ACHN (cell line): ENCODE data around the gene MMP12.
"Not testable (repeated sequence)": the region's sequence is repeated elsewhere in the genome, so short reads cannot be mapped to it uniquely, and the experiment has no call there.

Experiments
- DNase-seq: peaks from one replicate; pipeline ENCODE4 v3.0.0-alpha.2; 2015
- in situ Hi-C: cut with HindIII; loops from 2 replicates; pipeline ENCODE4 v1.10.0; 2017; ENCODE audit warnings: low sequenced_read_pairs, low pct_ligation_motif_present, low pct_unique_long_range_greater_than_20kb

The MMP12 gene

DNA sequence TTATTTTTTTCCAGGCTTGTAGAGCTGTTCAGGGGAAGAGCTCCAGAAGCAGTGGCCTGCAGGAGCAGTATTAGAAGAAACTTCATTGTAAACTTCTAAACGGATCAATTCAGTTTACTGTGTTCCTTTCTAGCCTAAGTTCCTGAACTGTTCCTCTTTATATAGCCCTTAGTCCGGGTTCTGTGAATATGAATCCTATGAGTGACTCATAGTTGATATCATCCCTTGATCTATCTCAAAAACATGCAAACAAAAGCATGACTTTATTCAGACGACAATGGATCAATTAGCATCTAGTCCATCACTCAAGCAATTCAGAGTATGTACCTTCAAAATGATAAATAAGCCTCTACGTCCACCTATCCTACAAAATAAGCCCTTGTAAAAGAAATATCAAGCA is at the start of gene MMP12:
MMP12 (minus strand) TSS at position 131 of the 400 bp plus-strand sequence; CDS start at position 86, 45 bp downstream.
- in situ Hi-C loops, result no loop called here
- DNase-seq, result no peak

DNA sequence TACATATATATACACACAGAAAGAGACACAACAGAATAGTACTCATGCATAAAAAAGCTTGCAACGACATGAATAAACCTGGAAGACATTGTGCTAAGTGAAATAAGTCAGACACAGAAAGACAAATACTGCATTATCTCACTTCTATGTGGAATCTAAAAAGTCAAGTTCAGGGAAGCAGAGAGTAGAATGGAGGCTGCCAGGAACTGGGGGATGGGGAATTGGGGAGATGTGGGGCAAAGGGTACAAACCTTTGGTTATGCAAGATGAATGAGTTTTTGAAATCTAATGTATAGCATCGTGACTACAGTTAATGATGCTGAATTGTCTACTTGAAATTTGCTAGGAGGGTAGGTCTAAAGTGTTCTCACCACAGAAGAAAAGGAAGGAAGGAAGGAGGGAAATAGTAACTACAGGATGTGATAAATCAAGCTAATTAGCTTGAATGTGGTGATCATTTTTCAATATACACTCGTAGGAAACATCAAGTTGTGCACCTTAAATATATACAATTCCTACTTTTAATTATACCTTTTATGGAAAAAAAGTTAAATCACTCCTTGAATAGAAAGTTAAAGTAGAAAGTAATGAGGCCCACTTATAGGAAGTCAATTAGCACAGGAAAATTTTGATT is 46.9 kb upstream of the MMP12 start:
- DNase-seq, result no peak
- in situ Hi-C loops, result no loop called here

DNA sequence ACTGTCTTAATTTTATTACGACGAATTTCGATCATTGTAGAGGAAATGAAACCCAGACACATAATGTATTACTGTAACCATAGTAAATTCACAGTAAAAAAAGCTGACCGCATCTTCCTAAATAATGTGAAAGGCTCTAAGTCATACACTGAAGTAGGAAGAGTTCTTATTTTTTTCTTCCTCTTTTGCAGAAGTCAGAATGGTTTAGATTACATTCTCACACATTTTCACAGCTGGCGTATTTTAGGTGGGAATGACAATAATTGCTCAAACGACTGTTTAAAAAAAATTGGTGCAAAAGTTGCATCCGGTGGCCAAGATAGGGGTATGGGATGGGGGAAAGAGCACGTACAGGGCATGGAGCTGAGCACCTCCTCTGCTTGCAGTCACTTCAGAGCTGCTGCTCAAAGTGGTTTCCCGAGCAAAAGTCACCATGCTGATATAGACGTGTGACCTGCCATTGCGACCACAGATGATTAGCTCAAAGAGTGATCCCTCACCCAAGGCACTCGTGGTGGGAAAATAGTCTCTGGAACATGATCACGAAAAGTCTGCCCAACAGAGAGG is 45.4 kb upstream of the MMP12 start:
- no peak for DNase-seq
- in situ Hi-C loops, result no loop called here

DNA sequence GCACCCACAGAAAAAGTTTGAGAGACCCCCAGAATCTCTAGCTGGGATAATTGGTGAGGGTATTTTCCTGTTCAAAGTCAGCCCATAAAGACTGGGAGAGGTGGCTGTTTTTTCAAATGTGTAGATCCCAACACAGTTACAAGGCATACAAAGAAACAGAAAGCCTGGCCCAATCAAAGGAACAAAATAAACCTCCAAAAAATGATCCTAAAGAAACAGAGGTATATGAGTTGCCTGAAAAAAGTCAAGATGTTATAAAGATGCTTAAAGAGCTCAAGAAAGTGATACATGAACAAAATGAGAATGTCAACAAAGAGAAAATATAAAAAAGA is 40.2 kb upstream of the MMP12 start:
- in situ Hi-C loops, result no loop called here
- DNase-seq, result no peak

DNA sequence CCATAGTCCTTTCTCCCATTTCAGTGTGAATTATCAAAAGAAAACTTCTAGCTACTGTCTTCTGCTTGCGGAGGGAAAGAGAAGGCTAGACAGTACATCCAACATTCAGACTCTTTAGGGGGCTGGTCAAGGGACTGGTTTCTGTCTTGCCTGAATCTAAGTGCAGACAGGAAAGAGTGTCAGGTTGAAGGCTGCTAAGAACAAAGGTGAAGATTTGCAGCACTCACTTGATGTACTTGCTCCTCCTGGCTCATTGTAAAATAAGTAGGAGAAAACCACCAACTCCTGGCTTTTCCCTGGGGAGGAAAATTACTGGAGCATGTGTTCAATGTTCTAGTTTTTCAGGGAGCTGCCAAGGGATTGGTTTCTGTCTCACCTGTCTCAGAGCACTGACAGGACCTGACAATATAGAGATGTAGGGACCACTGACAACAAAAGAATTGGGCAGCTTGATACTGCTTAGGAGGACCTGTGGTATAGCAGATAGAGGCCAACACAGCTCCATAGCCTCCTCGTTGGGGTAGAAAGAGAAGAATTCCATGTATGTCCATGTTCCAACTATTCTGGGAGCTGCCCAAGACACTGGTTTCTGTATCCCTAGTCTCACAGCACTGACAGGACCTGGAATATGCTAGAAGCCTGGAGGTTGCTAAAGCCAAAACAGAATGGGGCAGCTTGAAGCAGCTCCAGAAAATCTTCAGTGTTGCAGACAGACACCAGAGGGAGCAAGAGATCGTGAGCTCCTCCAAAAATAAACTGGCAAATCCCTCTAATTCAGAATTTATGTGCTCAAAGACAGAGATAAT is 39.7 kb upstream of the MMP12 start:
- DNase-seq, result peak; percentile 47
- in situ Hi-C loops, result no loop called here

DNA sequence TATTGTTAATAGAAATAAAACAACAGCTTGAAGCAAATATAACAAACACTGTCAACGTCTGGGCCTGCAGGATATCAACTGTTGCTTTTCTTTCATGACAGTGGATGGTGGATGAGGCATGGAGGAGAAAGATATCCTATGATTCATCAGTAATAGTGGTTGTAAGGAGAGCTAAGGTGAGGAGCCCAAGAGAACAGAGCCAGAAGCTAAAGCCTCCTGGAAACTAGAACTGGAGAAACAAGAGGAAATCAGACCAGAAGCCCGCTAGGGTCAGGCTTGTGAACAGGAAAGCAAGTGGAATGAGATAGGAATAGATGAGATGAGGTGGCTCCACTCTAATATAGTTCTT is 37.7 kb upstream of the MMP12 start:
- DNase-seq, result no peak
- in situ Hi-C loops, result no loop called here

DNA sequence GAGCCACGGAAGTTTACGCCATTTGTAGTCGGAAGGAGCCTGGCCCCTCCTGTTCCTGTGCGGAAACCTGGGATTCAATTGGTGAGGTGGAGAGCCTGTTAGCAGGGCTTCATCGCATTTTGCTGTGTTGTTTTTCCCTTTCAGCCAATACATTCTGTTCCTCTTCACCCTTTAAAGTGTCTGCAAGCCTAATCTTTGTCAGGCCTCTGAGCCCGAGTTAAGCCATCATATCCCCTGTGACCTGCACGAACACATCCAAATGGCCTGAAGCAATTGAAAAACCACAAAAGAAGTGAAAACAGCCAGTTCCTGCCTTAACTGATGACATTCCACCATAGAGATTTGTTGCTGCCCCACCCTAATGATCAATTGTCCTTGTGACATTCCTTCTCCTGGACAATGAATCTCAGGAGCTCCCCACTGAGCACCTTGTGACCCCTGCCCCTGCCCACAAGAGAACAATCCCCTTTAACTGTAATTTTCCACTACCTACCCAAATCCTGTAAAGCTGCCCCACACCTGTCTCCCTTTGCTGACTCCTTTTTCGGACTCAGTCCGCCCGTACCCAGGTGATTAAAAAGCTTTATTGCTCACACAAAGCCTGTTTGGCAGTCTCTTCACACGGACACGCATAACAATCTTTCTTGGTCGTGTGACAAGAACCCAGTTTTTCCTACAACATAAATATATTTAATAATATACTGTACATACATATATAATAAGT is 37.1 kb upstream of the MMP12 start:
- no peak for DNase-seq
- in situ Hi-C loops, result no loop called here

DNA sequence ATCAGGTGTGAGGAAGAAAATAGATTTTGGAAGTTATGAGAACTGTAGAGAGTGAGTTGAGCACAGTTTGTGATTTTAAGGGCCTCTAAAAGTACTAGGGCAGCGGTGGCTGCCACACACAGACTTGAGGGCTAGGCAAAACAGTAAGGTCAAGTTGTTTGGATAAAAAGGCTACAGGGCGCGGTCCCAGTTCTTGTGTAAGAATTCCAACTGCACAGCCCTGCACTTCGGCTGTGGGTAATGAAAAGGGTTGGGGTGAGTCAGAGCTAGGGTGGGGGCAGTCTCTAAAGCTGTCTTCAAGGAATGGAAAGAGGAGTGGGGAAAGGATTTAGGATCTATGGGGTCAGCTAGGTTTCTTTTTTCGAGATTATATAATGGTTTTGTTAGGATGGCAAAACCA is 31.1 kb upstream of the MMP12 start:
- DNase-seq, in situ Hi-C loops: not testable (repeated sequence)

DNA sequence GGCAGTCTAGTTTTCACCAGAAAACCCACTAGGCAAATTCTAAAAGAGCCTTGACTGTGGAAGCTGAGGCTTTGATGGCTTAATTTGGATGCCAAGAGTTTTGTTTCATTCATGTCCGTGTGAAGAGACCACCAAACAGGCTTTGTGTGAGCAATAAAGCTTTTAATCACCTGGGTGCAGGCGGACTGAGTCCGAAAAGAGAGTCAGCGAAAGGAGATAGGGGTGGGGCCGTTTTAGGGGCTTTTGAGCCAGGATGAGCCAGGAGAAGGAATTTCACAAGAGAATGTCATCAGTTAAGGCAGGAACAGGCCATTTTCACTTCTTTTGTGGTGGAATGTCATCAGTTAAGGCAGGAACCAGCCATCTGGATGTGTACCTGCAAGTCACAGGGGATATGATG is 29.1 kb upstream of the MMP12 start:
- DNase-seq, in situ Hi-C loops: not testable (repeated sequence)

DNA sequence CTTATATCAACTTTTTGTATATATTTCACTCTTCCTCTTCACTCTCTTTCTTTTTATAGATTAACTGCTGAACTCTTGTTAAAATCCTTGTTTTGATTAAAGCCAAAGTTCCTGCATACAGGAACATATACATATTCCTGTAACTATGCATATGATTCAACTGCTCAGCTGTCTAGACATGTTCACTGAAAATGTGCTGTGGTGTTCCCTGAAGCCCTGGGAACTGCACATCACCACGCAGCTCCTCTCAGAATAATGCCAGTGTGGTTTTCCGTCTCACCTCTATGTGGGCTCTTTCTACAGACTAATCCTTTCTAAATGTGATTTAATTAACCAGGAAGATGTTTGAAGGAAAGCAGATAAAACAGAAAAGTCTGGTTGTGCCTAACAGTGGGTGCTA is 25.6 kb upstream of the MMP12 start:
- in situ Hi-C loops, result no loop called here
- no peak for DNase-seq

DNA sequence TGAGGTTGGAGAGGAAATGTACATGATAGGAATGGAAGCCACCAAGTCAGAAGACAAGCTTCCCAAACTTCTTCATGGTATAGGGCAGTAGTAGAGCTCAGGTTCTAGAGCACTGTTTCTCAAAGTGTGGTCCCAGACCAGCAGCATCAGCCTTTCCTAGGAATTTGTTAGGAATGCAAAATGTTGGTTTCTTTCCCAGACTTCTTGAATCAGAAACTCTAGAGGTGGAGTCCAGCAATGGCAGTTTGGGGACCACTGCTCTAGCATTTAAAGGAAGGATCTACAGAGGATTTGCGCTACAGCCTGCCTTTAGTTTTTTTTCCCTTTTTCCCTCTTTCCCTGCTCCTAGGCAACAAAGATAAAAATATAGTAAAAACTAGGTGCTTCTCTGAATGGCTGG is 17.0 kb upstream of the MMP12 start:
- DNase-seq, result no peak
- in situ Hi-C loops, result no loop called here

DNA sequence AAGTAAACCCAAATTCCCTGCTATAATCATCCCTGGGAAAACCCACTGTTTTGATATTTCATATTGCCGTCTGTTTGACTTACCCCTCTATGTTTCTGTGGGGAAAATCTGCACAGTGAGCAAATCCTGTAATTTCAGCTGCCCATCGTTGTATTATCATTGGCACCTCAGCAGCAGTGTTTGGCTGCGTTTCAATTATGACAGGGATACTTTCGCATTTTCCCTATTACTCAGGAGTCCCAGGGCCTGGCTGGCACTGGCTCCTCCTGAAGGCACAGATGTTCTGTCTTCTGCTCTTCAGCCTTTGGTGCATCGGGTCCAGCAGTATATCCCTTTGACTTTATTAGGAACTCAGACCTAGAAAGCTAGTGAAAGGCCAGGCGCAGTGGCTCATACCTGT is 12.2 kb upstream of the MMP12 start:
- DNase-seq, result no peak

DNA sequence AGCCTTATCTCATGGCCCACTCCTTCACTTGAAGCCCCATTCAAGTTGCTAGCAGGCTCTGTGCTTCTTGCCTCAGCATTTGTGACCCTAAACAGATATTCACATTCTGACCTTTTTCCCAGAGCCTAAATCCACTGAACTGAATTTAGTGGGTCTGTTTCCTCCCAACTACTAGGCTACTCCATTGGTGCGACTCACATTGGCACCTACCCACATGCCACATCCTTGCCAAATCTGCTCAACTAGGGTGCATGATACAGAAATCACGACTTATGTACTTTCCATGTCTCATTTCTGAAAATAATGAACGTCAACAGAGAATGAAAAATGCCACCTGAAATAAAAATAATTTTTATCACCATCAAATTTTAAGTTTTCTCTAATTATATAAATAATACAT is 8.4 kb upstream of the MMP12 start:
- no peak for DNase-seq
- in situ Hi-C loops, result no loop called here

More for the DNA sequence above, 12.2 kb upstream of the MMP12 start:
- in situ Hi-C loops, result no loop called here

DNA sequence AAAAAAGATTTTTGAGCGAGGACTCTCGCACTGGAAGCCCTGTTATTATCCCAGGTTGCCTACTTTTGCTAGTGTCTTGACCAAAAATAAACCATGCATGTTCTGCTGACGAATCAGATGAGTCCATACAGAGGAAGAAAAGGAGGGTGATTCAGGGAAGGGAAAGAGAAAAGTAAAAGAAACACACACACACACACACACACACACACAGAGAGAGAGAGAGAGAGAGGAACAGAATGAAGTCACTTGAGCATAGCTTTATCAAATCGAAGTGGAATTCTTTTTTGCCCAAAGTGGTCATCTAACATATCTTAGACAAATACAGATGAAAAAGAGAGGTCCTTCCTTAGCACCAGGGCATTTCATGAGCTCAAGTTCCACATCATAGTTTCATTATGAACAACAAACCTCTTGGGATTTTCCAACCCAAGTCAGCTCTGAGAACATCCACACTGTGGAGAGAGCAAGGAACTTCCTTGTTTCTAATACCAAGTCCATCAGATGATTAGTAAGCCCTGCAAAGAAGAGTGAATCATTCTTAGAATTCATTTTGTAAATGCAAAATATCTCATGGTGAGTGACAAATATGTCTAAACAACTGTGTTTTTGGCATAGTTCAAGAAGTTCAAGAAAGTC is 7.7 kb upstream of the MMP12 start:
- in situ Hi-C loops, result no loop called here
- no peak for DNase-seq

DNA sequence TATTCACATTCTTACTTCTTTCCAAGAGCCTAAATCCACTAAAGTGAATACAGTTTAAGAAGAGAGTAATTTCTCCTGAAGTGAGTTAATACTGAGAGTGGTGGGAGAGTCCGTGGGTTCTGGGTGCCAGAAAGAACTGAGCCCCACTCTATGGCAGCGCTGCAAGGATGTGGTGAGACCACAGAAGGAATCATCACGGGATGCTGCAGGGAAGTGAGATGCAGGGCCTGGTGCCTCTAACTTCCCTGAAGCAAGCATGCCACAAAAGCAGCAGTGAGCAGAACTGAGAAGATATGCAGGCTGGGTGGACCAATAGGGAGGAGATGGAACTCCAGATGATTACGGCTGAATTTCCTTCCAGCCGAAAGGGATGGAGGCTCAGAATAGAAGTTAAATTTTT is 5.0 kb upstream of the MMP12 start:
- DNase-seq, result no peak
- in situ Hi-C loops, result no loop called here

DNA sequence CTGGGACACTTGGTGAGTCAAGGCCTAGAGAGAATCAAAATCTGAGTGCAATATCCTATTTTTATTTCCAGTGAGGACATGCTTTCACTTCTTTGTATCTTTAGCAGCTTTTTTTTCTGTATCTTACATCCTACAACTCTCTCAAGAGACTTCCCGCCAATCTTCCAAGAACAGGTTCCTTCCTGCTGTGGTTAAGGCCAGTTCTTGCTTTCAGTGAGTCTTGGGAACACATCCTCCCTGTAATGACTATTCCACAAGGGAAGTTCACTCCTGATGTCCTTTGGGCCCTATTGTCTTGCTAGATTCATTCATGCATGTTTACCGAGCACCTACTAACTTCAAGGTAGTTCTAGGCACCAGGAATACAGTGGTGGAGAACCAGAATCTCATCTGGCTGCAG is 3.8 kb upstream of the MMP12 start:
- in situ Hi-C loops, result no loop called here
- no peak for DNase-seq

DNA sequence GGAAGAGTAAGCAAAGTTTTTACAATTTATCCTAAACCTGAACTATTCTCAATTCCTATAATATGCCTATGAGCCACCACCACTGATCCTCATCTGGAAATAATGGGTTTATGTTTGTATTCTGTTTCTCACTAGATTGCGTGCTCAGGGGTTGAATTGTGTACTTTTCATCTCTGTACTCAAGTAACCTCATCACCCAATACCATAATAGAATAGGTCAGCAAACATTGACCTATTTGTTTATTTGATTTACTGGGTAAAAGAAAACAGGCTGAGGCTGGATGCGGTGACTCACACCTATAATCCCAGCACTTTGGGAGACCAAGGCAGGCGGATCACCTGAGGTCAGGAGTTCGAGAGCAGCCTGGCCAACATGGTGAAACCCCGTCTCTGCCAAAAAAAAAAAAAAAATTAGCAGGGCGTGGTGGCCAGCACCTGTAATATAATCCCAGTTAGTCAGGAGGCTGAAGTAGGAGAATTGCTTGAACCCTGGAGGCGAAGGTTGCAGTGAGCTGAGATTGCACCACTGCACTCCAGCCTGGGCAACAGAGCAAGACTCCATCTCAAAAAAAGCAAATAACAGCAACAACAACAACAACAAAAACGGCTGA is 5.3 kb downstream of the MMP12 start:
- DNase-seq, in situ Hi-C loops: not testable (repeated sequence)

DNA sequence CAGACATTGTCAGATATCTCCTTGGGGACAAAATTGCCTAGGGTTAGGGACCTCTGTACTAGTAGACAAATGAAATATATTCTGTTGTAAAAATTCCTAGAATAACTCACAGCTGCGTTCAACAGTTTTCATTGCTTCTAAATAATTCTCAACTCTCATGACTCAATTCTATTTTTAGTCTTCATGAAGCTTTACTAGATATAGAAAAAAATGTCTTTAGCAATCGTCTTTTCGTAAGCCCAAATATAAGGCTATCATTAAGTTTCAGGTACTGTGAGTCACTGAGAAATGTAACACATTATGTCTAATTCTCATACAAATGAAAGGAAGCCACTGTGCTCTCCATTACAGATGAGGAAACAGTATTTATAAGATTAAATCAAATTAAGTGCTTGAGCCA is 6.4 kb downstream of the MMP12 start:
- no peak for DNase-seq
- in situ Hi-C loops, result no loop called here

DNA sequence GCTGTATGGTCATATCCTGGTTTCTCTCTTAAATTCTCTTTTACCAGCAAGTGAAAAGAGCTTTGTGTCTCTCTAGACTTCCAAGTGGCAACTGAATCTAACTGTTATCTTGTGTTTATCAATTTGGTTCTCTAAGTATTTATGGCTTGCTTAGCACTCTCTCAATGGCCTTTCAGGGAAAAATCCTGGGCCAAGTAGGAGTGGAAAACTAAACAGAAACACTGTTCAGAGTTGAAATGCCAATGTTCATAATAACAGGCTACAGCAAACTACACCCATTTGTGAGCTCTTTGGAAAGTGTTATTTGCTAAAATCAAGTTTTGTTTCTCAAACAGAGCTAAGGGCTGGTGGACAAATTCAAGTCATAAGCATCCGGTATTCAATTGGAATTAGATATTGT is 10.1 kb downstream of the MMP12 start:
- no peak for DNase-seq
- in situ Hi-C loops, result no loop called here
